ENCODE results near the gene PUS7. TPM values are rescaled to one million over a fixed set of nuclear protein-coding genes. Genes with fewer than 3 reads are reported as not detected.

PUS7 gene, protein sequence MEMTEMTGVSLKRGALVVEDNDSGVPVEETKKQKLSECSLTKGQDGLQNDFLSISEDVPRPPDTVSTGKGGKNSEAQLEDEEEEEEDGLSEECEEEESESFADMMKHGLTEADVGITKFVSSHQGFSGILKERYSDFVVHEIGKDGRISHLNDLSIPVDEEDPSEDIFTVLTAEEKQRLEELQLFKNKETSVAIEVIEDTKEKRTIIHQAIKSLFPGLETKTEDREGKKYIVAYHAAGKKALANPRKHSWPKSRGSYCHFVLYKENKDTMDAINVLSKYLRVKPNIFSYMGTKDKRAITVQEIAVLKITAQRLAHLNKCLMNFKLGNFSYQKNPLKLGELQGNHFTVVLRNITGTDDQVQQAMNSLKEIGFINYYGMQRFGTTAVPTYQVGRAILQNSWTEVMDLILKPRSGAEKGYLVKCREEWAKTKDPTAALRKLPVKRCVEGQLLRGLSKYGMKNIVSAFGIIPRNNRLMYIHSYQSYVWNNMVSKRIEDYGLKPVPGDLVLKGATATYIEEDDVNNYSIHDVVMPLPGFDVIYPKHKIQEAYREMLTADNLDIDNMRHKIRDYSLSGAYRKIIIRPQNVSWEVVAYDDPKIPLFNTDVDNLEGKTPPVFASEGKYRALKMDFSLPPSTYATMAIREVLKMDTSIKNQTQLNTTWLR
- 40.3 TPM for polyA plus RNA-seq (2013, experiment 1 of 2)
- 36.3 TPM for polyA plus RNA-seq (2013, experiment 2 of 2)

DNA sequence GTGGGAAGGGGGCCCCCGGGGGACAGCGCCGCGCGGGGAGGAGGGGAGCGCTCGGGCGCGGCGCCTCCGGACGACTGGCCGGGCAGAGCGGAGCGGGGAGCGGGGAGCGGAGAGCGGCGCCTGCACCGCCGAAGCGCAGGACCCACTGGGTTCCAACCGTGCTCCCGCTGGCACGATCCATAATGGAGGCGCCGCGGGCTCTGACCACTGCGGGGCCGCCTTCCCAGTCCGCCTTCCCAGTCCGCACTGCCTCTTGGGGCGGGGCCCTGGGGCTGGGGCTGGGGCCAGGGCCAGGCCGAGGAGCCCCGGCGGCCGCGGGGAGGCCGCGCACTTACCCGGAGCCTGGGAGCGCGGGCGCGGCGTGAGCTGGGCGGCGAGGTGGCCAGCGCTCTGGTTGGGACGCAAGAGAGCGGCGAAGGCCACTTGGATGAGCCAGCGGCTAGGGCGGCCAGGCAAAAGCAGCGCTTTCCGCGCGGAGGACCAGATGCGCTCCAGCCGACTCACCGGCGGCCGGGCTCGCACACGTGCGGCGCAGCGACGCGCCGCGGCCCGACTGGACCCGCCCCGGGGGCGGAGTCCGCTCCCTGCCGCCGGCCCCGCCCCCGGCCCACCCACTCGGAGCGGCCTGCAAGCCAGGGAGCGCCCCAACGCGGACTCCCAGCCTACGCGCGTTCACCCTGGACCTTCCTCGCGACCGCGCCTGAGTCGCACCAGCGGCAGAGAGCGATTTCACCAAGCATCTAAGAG is at the start of gene PUS7:
TSS of gene PUS7 (minus strand) at position 555 of the 747 bp plus-strand sequence. CDS start 13,759 bp downstream, outside the sequence.
- Histone ChIP-seq H3K27ac (ENCODE audit: low read depth, low read length) (peak within 1 kb of the TSS; percentile 95), H3K4me1 (ENCODE audit: insufficient read depth, low read length) (0 out of 2 replicates have a peak, but pooled peaks cover 3% of the 10 kb centered on the region), H3K4me3 (ENCODE audit: low read length) (peak within 1 kb of the TSS; percentile 83), H3K36me3 (ENCODE audit: insufficient read depth, low read length) (peaks cover 21% of the 10 kb centered on the region), H3K9ac (ENCODE audit: low read depth, low read length) (peak within 1 kb of the TSS; percentile 96), H3K9me3 (ENCODE audit: insufficient read depth, low read depth, low read length) (no peaks in the 10 kb centered on the region), H3K27me3 (ENCODE audit: insufficient read depth, low read length) (no peaks in the 10 kb centered on the region)
- under 1% methylated on average over 96 of the region's 96 CpGs for WGBS

DNA sequence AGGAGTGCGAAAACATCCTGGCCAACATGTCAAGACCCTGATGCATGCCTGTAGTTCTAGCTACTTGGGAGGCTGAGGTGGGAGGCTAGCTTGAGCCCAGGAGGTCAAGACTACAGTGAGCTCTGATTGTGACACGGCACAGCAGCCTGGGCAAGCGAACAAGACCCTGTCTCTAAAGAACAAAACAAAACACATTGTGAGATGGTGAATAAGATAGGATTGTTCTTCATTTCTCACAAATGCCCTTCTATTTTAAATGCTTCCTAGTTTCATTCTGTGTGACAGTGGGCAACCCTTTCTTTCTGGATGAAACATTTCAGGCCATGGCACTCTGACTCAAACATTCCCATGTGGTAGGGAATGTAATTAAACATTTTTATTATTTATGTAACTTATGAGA is 45.8 kb upstream of the PUS7 start:
- Histone ChIP-seq H3K4me3 (ENCODE audit: low read length) (no peak overlapping the region), H3K9me3 (ENCODE audit: insufficient read depth, low read depth, low read length) (no peaks in the 10 kb centered on the region), H3K27ac (ENCODE audit: low read depth, low read length) (no peak overlapping the region), H3K27me3 (ENCODE audit: insufficient read depth, low read length) (no peaks in the 10 kb centered on the region), H3K9ac (ENCODE audit: low read depth, low read length) (no peak overlapping the region), H3K4me1 (ENCODE audit: insufficient read depth, low read length) (no peaks in the 10 kb centered on the region), H3K36me3 (ENCODE audit: insufficient read depth, low read length) (peaks cover 60% of the 10 kb centered on the region)
- 88% methylated on average over 2 of the region's 3 CpGs for WGBS

DNA sequence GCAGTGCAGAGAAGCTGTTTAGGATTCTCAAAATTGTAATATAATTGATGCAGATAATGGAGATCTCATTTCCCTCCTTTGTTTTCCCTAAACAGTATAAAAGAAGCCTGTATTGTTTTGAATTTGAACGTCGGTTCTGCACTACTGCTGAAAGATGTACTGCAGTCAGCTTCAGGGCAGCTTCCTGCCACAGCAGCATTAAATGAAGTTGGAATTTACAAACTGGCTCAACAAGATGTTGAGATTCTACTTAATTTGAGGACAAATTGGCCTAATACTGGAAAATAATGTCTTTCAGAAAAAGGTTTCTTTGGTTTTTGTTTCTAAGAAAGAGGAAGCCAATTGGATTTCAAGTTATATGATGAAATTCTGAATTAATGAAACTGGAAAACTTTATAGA is 45.0 kb upstream of the PUS7 start:
- H3K36me3 ChIP-seq (ENCODE audit: insufficient read depth, low read length): peaks cover 60% of the 10 kb centered on the region
- no peak overlapping the region for H3K27ac ChIP-seq (ENCODE audit: low read depth, low read length)
- H3K4me1 ChIP-seq (ENCODE audit: insufficient read depth, low read length): no peaks in the 10 kb centered on the region
- no peaks in the 10 kb centered on the region for H3K27me3 ChIP-seq (ENCODE audit: insufficient read depth, low read length)
- H3K9me3 ChIP-seq (ENCODE audit: insufficient read depth, low read depth, low read length): no peaks in the 10 kb centered on the region
- no peak overlapping the region for H3K4me3 ChIP-seq (ENCODE audit: low read length)
- WGBS: 93% methylated on average over 2 of the region's 2 CpGs
- no peak overlapping the region for H3K9ac ChIP-seq (ENCODE audit: low read depth, low read length)

DNA sequence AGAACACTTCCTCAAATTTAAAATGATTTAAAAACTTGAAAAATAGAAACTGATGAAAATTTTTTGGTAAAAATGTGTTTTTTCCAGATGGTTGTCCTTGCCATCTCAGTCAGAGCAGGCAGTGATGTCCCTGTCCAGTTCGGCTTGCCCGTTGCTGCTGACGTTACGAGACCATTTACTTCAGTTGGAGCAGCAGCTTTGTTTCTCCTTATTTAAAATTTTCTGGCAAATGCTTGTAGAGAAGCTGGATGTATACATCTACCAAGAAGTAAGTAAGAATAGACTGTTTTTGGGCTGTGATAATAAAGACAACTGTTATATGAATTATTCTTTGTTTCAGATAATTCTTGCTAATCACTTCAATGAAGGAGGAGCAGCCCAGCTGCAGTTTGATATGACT is 43.1 kb upstream of the PUS7 start:
- H3K9ac ChIP-seq (ENCODE audit: low read depth, low read length): no peak overlapping the region
- WGBS: over 99% methylated on average over 4 of the region's 4 CpGs

DNA sequence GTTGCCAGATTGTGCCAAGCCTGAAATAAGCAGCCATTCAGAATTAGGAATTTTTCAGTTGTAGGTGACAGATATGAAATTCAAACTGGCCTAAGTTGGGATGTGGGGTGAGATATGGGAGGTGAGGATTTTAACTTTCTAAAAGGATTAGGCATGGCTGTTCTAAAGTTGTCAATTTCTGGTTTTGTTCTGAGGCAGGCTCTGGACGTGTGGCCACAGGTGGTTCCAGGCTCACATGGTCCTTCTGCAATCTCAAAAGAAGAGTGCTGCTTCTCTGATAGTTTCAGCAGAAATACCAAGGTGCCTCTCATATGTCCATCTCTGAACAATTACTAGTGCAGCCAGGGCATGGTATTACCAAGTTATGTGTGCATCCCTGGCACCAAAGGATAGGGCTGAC is 37.9 kb upstream of the PUS7 start:
- 96% methylated on average over 1 of the region's 1 CpG for WGBS
- no peaks in the 10 kb centered on the region for H3K9me3 ChIP-seq (ENCODE audit: insufficient read depth, low read depth, low read length)
- H3K36me3 ChIP-seq (ENCODE audit: insufficient read depth, low read length): peaks cover 77% of the 10 kb centered on the region
- H3K27ac ChIP-seq (ENCODE audit: low read depth, low read length): no peak overlapping the region
- H3K4me3 ChIP-seq (ENCODE audit: low read length): no peak overlapping the region
- no peak overlapping the region for H3K9ac ChIP-seq (ENCODE audit: low read depth, low read length)
- no peaks in the 10 kb centered on the region for H3K4me1 ChIP-seq (ENCODE audit: insufficient read depth, low read length)
- no peaks in the 10 kb centered on the region for H3K27me3 ChIP-seq (ENCODE audit: insufficient read depth, low read length)

More for the DNA sequence above, 43.1 kb upstream of the PUS7 start:
- Histone ChIP-seq H3K27ac (ENCODE audit: low read depth, low read length) (no peak overlapping the region), H3K9me3 (ENCODE audit: insufficient read depth, low read depth, low read length) (no peaks in the 10 kb centered on the region), H3K4me3 (ENCODE audit: low read length) (no peak overlapping the region), H3K4me1 (ENCODE audit: insufficient read depth, low read length) (no peaks in the 10 kb centered on the region), H3K27me3 (ENCODE audit: insufficient read depth, low read length) (no peaks in the 10 kb centered on the region), H3K36me3 (ENCODE audit: insufficient read depth, low read length) (peaks cover 72% of the 10 kb centered on the region)

DNA sequence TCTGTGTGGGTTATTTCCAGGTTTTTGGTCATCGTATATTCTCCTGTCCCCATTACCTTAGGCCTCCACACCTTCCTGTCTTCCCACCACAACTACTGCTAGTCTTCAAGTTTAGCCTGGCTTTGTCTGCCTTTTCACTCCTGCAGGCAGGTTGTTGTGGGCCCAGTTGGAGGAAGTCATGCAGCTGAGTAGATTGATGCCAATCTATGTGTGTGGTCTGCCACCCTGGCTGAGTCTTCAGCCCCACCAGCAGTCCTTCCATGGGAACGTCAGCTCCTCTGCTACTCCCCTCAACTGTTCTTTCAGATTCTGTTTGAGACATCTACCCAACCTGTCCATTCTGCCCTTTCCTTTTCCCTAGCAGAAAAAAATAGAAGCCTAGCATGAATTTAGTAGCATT is 16.3 kb upstream of the PUS7 start:
- H3K27ac ChIP-seq (ENCODE audit: low read depth, low read length): no peak overlapping the region
- WGBS: 94% methylated on average over 2 of the region's 2 CpGs
- no peak overlapping the region for H3K9ac ChIP-seq (ENCODE audit: low read depth, low read length)
- no peak overlapping the region for H3K4me3 ChIP-seq (ENCODE audit: low read length)
- H3K27me3 ChIP-seq (ENCODE audit: insufficient read depth, low read length): no peaks in the 10 kb centered on the region
- H3K9me3 ChIP-seq (ENCODE audit: insufficient read depth, low read depth, low read length): no peaks in the 10 kb centered on the region
- H3K36me3 ChIP-seq (ENCODE audit: insufficient read depth, low read length): peaks cover 73% of the 10 kb centered on the region
- no peaks in the 10 kb centered on the region for H3K4me1 ChIP-seq (ENCODE audit: insufficient read depth, low read length)

DNA sequence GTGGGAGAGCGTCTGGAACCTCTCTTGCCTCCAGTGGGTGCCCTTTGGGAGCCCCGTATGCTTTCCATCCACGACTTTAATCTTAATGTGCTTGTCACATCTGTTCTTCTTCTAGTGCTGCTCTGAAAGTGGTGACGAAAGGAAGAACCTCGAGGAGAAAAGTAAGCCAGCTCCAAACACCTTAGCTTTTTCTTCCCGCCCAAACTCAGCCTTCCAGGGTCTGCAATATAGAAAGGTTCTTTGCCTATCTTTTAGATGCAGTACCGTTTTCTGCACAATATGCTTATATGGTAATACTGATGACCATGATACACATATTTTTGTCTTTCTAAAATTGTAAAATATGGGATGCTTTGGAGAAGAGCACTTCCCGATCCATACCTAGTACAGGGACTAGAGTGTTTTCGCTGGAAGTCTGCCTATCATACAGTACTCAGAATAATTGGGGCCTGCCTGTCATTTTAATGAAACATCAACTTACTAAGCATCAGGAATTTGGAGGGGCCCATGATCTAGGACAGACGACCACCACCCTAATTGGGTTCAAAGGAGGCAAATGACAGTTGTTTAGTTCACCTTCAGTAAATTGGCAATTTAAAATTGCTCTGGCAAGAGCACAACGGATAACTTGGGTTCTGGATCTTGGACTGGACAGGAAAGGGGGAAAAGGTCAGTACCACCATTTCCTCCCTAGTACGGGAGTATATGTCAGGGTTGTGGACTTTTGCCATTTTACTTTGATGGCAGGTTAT is 10.8 kb upstream of the PUS7 start:
- Histone ChIP-seq H3K4me3 (ENCODE audit: low read length) (peak overlapping the region; percentile 92), H3K9ac (ENCODE audit: low read depth, low read length) (peak overlapping the region; percentile 89), H3K27ac (ENCODE audit: low read depth, low read length) (no peak overlapping the region), H3K9me3 (ENCODE audit: insufficient read depth, low read depth, low read length) (no peaks in the 10 kb centered on the region), H3K36me3 (ENCODE audit: insufficient read depth, low read length) (peaks cover 28% of the 10 kb centered on the region), H3K4me1 (ENCODE audit: insufficient read depth, low read length) (peaks cover 7% of the 10 kb centered on the region; the same call in 1 of the 2 replicates), H3K27me3 (ENCODE audit: insufficient read depth, low read length) (no peaks in the 10 kb centered on the region)
- WGBS: 55% methylated on average over 12 of the region's 12 CpGs

DNA sequence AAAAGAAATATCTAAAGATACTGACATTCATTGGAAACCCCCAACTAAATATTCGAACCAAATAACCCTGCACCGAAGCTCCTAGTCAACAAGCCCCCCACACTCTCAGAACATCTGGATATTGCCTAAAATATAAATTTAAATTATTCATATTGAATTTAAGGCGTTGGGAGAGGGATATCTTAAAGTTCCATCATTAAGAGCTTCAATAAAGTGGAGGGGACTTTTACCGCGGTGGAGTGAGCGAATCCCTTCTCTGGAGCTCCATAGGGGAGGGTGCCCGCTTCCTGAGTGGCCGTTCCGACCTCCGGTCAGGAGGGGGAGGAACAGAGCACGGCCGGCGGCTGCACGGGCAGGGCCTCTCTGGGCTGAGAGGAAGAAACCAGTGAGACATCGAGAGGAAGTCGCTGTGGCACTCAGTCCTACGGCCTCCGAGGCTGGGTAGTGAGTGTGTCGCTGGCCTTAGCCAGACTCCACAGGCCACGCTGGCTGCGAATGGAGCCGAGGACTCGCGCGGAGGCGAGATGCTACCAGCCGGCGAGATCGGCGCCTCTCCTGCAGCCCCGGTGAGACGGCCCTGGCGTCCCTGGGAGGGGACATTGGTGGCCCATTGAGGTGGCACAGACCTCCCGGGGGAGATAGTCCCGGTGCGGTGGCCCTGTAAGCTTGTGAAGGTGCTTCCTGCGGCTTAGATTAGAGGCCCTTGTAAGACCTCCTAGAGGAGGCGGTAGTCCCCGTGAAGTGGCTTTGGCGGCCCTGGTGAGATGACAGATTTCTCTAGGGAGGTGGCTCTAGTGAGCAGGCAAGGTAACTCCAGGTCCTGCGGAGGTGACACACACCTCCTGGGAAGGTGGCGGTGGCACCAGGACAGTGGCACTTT is 10.0 kb upstream of the PUS7 start, which contains the start of gene RINT1:
TSS of gene RINT1 (plus strand) at position 410 of the 880 bp plus-strand sequence. CDS start at position 525, 115 bp downstream.
- peak within 1 kb of the TSS; percentile 72 for H3K27ac ChIP-seq (ENCODE audit: low read depth, low read length)
- 3% methylated on average over 42 of the region's 42 CpGs for WGBS
- peak within 1 kb of the TSS; percentile 92 for H3K4me3 ChIP-seq (ENCODE audit: low read length)
- peak within 1 kb of the TSS; percentile 89 for H3K9ac ChIP-seq (ENCODE audit: low read depth, low read length)
- H3K9me3 ChIP-seq (ENCODE audit: insufficient read depth, low read depth, low read length): no peaks in the 10 kb centered on the region
- H3K27me3 ChIP-seq (ENCODE audit: insufficient read depth, low read length): no peaks in the 10 kb centered on the region
- peaks cover 7% of the 10 kb centered on the region; the same call in 1 of the 2 replicates for H3K4me1 ChIP-seq (ENCODE audit: insufficient read depth, low read length)
- H3K36me3 ChIP-seq (ENCODE audit: insufficient read depth, low read length): peaks cover 20% of the 10 kb centered on the region

DNA sequence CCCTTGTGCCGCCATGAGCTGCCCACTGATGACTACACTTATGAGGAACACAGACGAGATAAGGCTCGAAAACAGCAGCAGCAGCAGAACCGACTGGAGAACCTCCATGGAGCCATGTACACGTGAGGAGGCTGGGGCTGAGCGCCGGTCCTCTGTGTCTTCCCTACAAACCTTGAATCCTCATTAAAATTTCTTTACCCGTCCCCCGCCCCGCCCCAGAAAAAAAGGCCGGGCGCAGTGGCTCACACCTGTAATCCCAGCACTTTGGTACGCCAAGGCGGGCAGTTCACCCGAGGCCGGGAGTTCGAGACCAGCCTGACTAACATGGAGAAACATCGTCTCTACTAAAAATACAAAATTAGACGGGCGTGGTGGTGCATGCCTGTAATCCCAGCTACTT is 8.5 kb upstream of the PUS7 start:
- Histone ChIP-seq H3K9me3 (ENCODE audit: insufficient read depth, low read depth, low read length) (no peaks in the 10 kb centered on the region), H3K27ac (ENCODE audit: low read depth, low read length) (no peak overlapping the region), H3K36me3 (ENCODE audit: insufficient read depth, low read length) (peaks cover 11% of the 10 kb centered on the region), H3K27me3 (ENCODE audit: insufficient read depth, low read length) (no peaks in the 10 kb centered on the region), H3K4me1 (ENCODE audit: insufficient read depth, low read length) (peaks cover 7% of the 10 kb centered on the region; the same call in 1 of the 2 replicates), H3K9ac (ENCODE audit: low read depth, low read length) (no peak overlapping the region), H3K4me3 (ENCODE audit: low read length) (no peak overlapping the region)
- 96% methylated on average over 20 of the region's 20 CpGs for WGBS

DNA sequence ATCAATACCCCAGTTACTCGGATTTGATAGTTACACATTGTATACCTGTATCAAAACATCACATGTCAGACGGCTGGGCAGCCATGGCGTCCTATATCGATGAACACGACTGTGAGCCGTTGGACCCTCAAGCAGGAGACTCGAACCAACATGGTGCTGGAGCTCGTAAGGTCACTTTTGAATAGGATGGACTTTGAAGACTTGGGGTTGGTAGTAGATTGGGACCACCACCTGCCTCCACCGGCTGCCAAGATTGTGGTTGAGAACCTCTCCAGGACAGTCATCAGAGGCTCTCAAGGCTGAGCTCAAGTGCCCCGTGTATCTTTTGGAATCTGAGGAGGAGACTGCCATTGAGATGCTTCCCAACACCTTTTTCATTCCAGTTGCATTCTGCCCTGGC is 8.1 kb upstream of the PUS7 start:
- 94% methylated on average over 10 of the region's 10 CpGs for WGBS
- no peak overlapping the region for H3K4me3 ChIP-seq (ENCODE audit: low read length)

More for the DNA sequence above, 8.1 kb upstream of the PUS7 start:
- Histone ChIP-seq H3K27me3 (ENCODE audit: insufficient read depth, low read length) (no peaks in the 10 kb centered on the region), H3K9me3 (ENCODE audit: insufficient read depth, low read depth, low read length) (no peaks in the 10 kb centered on the region), H3K36me3 (ENCODE audit: insufficient read depth, low read length) (peaks cover 11% of the 10 kb centered on the region), H3K4me1 (ENCODE audit: insufficient read depth, low read length) (peaks cover 7% of the 10 kb centered on the region; the same call in 1 of the 2 replicates), H3K9ac (ENCODE audit: low read depth, low read length) (no peak overlapping the region), H3K27ac (ENCODE audit: low read depth, low read length) (no peak overlapping the region)

Measured in HUES64 (cell line).